NCI-H2227 (cell line): Measurements from ENCODE around the gene ARHGAP29.

Source experiments
- DNase-seq: peaks from one replicate; lab custom pipeline; 2025; ENCODE audit not compliant: unreplicated experiment; lab: John Stamatoyannopoulos, UW

ARHGAP29 gene

GRCh38 chr1:94126651-94127050 is 110.7 kb downstream of the ARHGAP29 start:
- no peak for DNase-seq

- no peak for DNase-seq
These were observed 111.6 kb downstream of the ARHGAP29 start for GRCh38 chr1:94125551-94126514.

GRCh38 chr1:94124538-94124937 is 112.8 kb downstream of the ARHGAP29 start:
- DNase-seq = no peak

- DNase-seq = no peak
These were observed 115.0 kb downstream of the ARHGAP29 start for GRCh38 chr1:94122201-94122970.
